Measurements from ENCODE around the gene ANO7. TPM values are rescaled to one million over a fixed set of nuclear protein-coding genes. Genes with fewer than 3 reads are reported as not detected.

Gene ANO7
- total and polyA plus RNA-seq, 3 experiments from 2014 or later: 0.83 to 0.86 TPM; not detected in 1

DNA sequence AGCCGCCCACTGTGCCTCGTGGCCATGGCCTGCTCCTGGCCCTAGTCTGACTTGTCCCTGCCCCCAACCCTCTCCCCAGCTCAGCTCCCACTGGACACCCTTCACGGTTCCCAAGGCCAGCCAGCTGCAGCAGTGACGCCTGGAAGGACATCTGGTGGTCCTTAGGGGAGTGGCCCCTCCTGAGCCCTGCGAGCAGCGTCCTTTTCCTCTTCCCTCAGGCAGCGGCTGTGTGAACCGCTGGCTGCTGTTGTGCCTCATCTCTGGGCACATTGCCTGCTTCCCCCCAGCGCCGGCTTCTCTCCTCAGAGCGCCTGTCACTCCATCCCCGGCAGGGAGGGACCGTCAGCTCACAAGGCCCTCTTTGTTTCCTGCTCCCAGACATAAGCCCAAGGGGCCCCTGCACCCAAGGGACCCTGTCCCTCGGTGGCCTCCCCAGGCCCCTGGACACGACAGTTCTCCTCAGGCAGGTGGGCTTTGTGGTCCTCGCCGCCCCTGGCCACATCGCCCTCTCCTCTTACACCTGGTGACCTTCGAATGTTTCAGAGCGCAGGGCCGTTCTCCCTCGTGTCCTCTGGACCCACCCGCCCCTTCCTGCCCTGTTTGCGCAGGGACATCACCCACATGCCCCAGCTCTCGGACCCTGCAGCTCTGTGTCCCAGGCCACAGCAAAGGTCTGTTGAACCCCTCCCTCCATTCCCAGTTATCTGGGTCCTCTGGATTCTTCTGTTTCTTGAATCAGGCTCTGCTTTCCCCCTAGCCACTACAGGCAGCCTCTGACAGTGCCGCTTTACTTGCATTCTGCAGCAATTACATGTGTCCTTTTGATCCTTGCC lies 35.8 kb downstream of the ANO7 start:
- H3K27me3 Mint-ChIP-seq: no peaks in the 10 kb centered on the region
- POLR2A ChIA-PET: no interaction called here
- Histone ChIP-seq H3K4me1 (ENCODE audit: insufficient read depth, low read length) (no peaks in the 10 kb centered on the region), H3K9me3 (ENCODE audit: low read length) (no peaks in the 10 kb centered on the region), H3K4me3 (ENCODE audit: low read length) (no peak overlapping the region), H3K27me3 (ENCODE audit: insufficient read depth, low read length, poor library complexity, severe bottlenecking) (peaks cover 3% of the 10 kb centered on the region), H3K27ac (ENCODE audit: low read depth, low read length) (no peak overlapping the region), H3K36me3 (ENCODE audit: insufficient read depth, low read length) (peaks cover 5% of the 10 kb centered on the region)
- H3K9me3 Mint-ChIP-seq: no peaks in the 10 kb centered on the region
- CTCF ChIA-PET: no interaction called here
- peaks cover 0 to 30% (median 5%) of the 10 kb centered on the region in 3 donors for H3K36me3 Mint-ChIP-seq
- DNase-seq: peak in 1 of 5 donors; percentile 43
- peaks cover 3 to 8% (median 5%) of the 10 kb centered on the region in 3 donors for H3K4me1 Mint-ChIP-seq
- peak overlapping the region in 2 of 8 donors; percentile 34 to 51 for H3K27ac Mint-ChIP-seq
- H3K4me3 Mint-ChIP-seq: peak overlapping the region in 1 of 7 donors; percentile 77

- H3K4me3 ChIP-seq (ENCODE audit: low read length): no peak overlapping the region
- CTCF ChIA-PET: no interaction called here
- Mint-ChIP-seq H3K4me3 (no peak overlapping the region), H3K4me1 (peaks cover 0 to 7% (median 4%) of the 10 kb centered on the region in 3 donors), H3K27me3 (no peaks in the 10 kb centered on the region), H3K27ac (peak overlapping the region in 1 of 8 donors; percentile 34), H3K9me3 (no peaks in the 10 kb centered on the region), H3K36me3 (peaks cover 0 to 35% (median 5%) of the 10 kb centered on the region in 3 donors)
- peak in 1 of 5 donors; percentile 33 for DNase-seq
- H3K4me1 ChIP-seq (ENCODE audit: insufficient read depth, low read length): no peaks in the 10 kb centered on the region
- no peaks in the 10 kb centered on the region for H3K27me3 ChIP-seq (ENCODE audit: insufficient read depth, low read length, poor library complexity, severe bottlenecking)
- peaks cover 9% of the 10 kb centered on the region for H3K36me3 ChIP-seq (ENCODE audit: insufficient read depth, low read length)
- H3K27ac ChIP-seq (ENCODE audit: low read depth, low read length): no peak overlapping the region
- POLR2A ChIA-PET: no interaction called here
- no peaks in the 10 kb centered on the region for H3K9me3 ChIP-seq (ENCODE audit: low read length)
These were observed 36.5 kb downstream of the ANO7 start for GRCh38 chr2:241224851-241225438.

- POLR2A ChIA-PET: no interaction called here
- CTCF ChIA-PET: no interaction called here
- no peak overlapping the region for H3K4me3 Mint-ChIP-seq
These were observed 37.1 kb downstream of the ANO7 start for GRCh38 chr2:241225545-241225944.

DNA sequence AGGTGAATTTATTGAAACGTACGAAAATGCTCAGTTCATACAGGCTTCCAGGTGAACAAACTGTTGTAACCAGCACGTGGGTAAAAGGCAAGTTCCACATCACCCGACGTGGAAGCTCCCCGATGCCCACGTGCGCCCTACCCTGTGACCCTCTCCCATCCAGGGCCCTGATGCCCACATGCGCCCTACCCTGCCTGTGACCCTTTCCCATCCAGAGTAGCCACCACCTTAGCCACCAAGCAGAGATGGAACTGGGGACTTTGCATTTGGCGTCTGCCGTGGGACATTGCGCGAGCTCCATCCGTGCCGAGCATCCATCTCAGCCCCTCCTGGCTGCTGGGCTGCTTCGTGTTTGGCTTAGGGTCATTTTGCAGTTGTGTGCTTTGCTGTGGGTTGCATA lies 37.5 kb downstream of the ANO7 start:
- H3K9me3 ChIP-seq (ENCODE audit: low read length): no peaks in the 10 kb centered on the region
- H3K36me3 ChIP-seq (ENCODE audit: insufficient read depth, low read length): peaks cover 19% of the 10 kb centered on the region
- Mint-ChIP-seq H3K4me3 (no peak overlapping the region), H3K27me3 (no peaks in the 10 kb centered on the region), H3K4me1 (peaks cover 0 to 7% (median 4%) of the 10 kb centered on the region in 3 donors), H3K9me3 (no peaks in the 10 kb centered on the region), H3K36me3 (peaks cover 0 to 45% (median 5%) of the 10 kb centered on the region in 3 donors), H3K27ac (peak overlapping the region in 1 of 8 donors; percentile 75)
- no peaks in the 10 kb centered on the region for H3K27me3 ChIP-seq (ENCODE audit: insufficient read depth, low read length, poor library complexity, severe bottlenecking)
- ChIA-PET CTCF (no interaction called here), POLR2A (no interaction called here)
- H3K4me3 ChIP-seq (ENCODE audit: low read length): no peak overlapping the region
- no peaks in the 10 kb centered on the region for H3K4me1 ChIP-seq (ENCODE audit: insufficient read depth, low read length)
- no peak for DNase-seq
- no peak overlapping the region for H3K27ac ChIP-seq (ENCODE audit: low read depth, low read length)

More at GRCh38 chr2:241225545-241225944, 37.1 kb downstream of the ANO7 start:
- Mint-ChIP-seq H3K36me3 (peaks cover 0 to 41% (median 5%) of the 10 kb centered on the region in 3 donors), H3K27ac (no peak overlapping the region), H3K4me1 (peaks cover 0 to 7% (median 4%) of the 10 kb centered on the region in 3 donors), H3K27me3 (no peaks in the 10 kb centered on the region), H3K9me3 (no peaks in the 10 kb centered on the region)
- H3K9me3 ChIP-seq (ENCODE audit: low read length): no peaks in the 10 kb centered on the region
- no peaks in the 10 kb centered on the region for H3K4me1 ChIP-seq (ENCODE audit: insufficient read depth, low read length)
- H3K27ac ChIP-seq (ENCODE audit: low read depth, low read length): no peak overlapping the region
- H3K4me3 ChIP-seq (ENCODE audit: low read length): no peak overlapping the region
- H3K36me3 ChIP-seq (ENCODE audit: insufficient read depth, low read length): peaks cover 15% of the 10 kb centered on the region
- no peak for DNase-seq
- H3K27me3 ChIP-seq (ENCODE audit: insufficient read depth, low read length, poor library complexity, severe bottlenecking): no peaks in the 10 kb centered on the region

DNA sequence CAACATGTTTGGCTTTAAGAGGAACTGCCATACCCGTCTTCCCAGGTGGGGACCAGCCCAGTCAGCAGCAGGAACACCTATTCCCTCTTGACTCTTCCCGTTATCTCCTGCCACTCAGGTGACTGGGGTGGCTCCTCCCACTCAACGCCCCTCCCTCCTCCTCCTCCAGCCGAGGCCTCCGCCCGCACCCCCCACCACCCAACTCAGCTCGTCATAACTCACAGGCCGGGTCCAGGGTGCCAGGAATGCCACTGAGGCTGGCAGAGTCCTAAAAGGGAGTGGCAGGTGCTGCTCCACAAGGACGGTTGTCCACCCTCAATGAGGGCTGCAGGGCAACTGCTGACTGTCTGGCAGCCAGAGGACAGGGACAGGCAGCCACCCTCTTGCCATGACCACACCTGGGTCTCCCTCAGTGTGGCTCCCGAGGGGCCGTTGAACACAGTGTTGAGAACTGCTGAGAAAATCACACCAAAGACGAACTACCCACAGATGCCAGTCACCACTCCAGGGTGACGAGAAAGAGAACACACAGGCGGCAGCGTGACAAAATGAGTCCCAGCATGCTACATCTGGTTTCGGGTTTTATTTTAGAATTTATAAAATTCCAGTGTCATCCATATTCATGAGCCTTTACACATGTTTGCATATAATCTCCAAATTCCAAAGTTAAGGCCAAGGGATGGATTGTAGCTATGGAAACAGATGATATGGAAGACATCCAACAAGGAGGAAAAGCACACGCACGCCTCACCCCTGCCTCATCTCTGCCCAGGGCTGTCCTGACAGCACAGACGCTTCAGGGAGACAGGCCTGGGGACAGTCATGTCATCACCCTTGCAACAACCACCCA lies 38.5 kb downstream of the ANO7 start:
- peaks cover 0 to 7% (median 4%) of the 10 kb centered on the region in 3 donors for H3K4me1 Mint-ChIP-seq
- Histone ChIP-seq H3K4me3 (ENCODE audit: low read length) (no peak overlapping the region), H3K36me3 (ENCODE audit: insufficient read depth, low read length) (peaks cover 27% of the 10 kb centered on the region), H3K27ac (ENCODE audit: low read depth, low read length) (no peak overlapping the region), H3K27me3 (ENCODE audit: insufficient read depth, low read length, poor library complexity, severe bottlenecking) (no peaks in the 10 kb centered on the region), H3K4me1 (ENCODE audit: insufficient read depth, low read length) (no peaks in the 10 kb centered on the region), H3K9me3 (ENCODE audit: low read length) (no peaks in the 10 kb centered on the region)
- CTCF ChIA-PET: no interaction called here
- no peaks in the 10 kb centered on the region for H3K9me3 Mint-ChIP-seq
- peaks cover 6 to 53% (median 11%) of the 10 kb centered on the region in 3 donors for H3K36me3 Mint-ChIP-seq
- DNase-seq: peak in 1 of 5 donors; percentile 39
- no peak overlapping the region for H3K4me3 Mint-ChIP-seq
- POLR2A ChIA-PET: no interaction called here
- H3K27ac Mint-ChIP-seq: peak overlapping the region in 1 of 8 donors; percentile 8
- no peaks in the 10 kb centered on the region for H3K27me3 Mint-ChIP-seq

DNA sequence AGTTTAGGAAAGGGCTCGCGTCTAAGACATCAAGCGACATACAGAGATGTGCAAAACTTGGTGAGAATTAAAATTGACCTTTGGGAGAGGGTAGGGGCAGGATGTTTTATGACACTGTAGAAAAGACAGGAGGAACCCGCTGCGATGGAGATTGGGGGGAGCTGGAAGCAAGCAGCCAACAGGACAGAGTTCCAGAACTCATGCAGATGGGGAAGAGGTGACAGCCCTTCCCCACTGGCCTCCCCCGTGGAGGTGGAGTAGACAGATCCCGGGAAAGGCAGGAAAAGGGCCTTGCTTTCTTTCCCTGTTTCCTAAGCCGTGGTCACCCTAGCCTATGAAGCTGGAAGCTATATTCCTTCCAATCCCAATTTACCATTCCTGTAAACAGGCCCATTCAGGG lies 39.1 kb downstream of the ANO7 start:
- ChIA-PET CTCF (no interaction called here), POLR2A (no interaction called here)
- H3K9me3 ChIP-seq (ENCODE audit: low read length): no peaks in the 10 kb centered on the region
- peaks cover 0 to 7% (median 4%) of the 10 kb centered on the region in 3 donors for H3K4me1 Mint-ChIP-seq
- H3K36me3 Mint-ChIP-seq: peaks cover 6 to 59% (median 13%) of the 10 kb centered on the region in 3 donors
- H3K9me3 Mint-ChIP-seq: no peaks in the 10 kb centered on the region
- no peak overlapping the region for H3K4me3 Mint-ChIP-seq
- H3K27me3 Mint-ChIP-seq: no peaks in the 10 kb centered on the region
- H3K27ac ChIP-seq (ENCODE audit: low read depth, low read length): no peak overlapping the region
- DNase-seq: no peak
- H3K4me3 ChIP-seq (ENCODE audit: low read length): no peak overlapping the region
- H3K27ac Mint-ChIP-seq: peak overlapping the region in 1 of 8 donors; percentile 23
- peaks cover 29% of the 10 kb centered on the region for H3K36me3 ChIP-seq (ENCODE audit: insufficient read depth, low read length)
- H3K4me1 ChIP-seq (ENCODE audit: insufficient read depth, low read length): no peaks in the 10 kb centered on the region
- H3K27me3 ChIP-seq (ENCODE audit: insufficient read depth, low read length, poor library complexity, severe bottlenecking): no peaks in the 10 kb centered on the region

- Mint-ChIP-seq H3K9me3 (no peaks in the 10 kb centered on the region), H3K4me1 (peaks cover 0 to 7% (median 4%) of the 10 kb centered on the region in 3 donors), H3K27ac (peak overlapping the region in 1 of 8 donors; percentile 23), H3K36me3 (peaks cover 6 to 65% (median 17%) of the 10 kb centered on the region in 3 donors), H3K27me3 (no peaks in the 10 kb centered on the region), H3K4me3 (peak overlapping the region in 1 of 7 donors; percentile 51)
- H3K9me3 ChIP-seq (ENCODE audit: low read length): no peaks in the 10 kb centered on the region
- DNase-seq: peak in 1 of 5 donors; percentile 16
- H3K27ac ChIP-seq (ENCODE audit: low read depth, low read length): no peak overlapping the region
- no peaks in the 10 kb centered on the region for H3K27me3 ChIP-seq (ENCODE audit: insufficient read depth, low read length, poor library complexity, severe bottlenecking)
- H3K4me3 ChIP-seq (ENCODE audit: low read length): no peak overlapping the region
- peaks cover 36% of the 10 kb centered on the region for H3K36me3 ChIP-seq (ENCODE audit: insufficient read depth, low read length)
- no peaks in the 10 kb centered on the region for H3K4me1 ChIP-seq (ENCODE audit: insufficient read depth, low read length)
- POLR2A ChIA-PET: no interaction called here
- CTCF ChIA-PET: no interaction called here
These were observed 39.8 kb downstream of the ANO7 start for GRCh38 chr2:241228081-241228859.
